ENCODE data around the gene RBM47.

The RBM47 gene

DNA sequence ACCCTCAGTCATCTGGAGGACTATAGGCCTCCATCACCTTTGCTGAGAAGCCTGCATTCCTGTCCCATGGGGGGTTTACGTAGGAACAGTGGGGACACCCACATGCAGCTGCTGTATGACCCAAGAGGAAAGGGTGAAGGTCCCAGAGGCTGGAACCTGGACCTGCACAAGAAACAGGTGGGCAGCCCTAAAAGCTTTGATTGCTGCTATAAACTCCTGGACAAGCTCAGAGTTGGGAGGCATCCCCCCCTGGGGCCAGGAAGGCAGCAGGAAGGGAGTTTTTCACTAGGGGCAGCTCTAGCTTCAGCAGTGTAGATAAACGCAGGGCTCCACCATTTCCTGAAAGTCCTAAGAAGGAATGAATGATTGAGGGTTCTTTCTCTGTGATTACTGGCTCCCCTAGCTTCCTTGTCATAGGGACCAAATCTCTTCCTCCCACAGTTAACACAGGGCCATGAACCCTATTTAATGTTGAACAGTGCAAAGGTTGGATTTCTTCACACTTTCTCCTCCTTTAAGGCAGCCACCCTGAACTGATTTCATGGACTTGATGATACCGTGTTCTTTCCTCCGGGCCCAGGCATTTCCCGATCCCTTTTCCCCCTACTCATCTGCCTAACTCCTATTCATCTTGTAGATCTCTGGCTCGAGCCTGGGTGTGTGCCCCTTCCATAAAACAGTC is 210.3 kb downstream of the RBM47 start:
- Histone ChIP-seq H3K27me3 (ENCODE audit: control insufficient read depth in 3 of 3, insufficient read depth in 3 of 3, low read depth in 1 of 3, low read length in 3 of 3) (no peaks in the 10 kb centered on the region), H3K27ac (replicated peaks; ENCODE audit: low read length) (no peak overlapping the region), H3K4me2 (ENCODE audit: insufficient read depth, low read length, poor library complexity, severe bottlenecking) (no peak overlapping the region), H3K9ac (ENCODE audit: low read depth, low read length, poor library complexity) (no peak overlapping the region), H2BK15ac (ENCODE audit: low read length) (no peak overlapping the region), H4K8ac (ENCODE audit: low read depth, low read length) (no peak overlapping the region), H3K9me3 (replicated peaks in 1 of 2; ENCODE audit: control insufficient read depth in 2 of 2, insufficient read depth in 1 of 2, low read depth in 1 of 2, low read length in 2 of 2) (peaks cover 0 to 6% of the 10 kb centered on the region in 2 donors), H3K36me3 (replicated peaks in 1 of 2; ENCODE audit: control insufficient read depth in 2 of 2, insufficient read depth in 2 of 2, low read length in 2 of 2) (no peaks in the 10 kb centered on the region), H3K14ac (ENCODE audit: low read length) (no peak overlapping the region), H2AK5ac (ENCODE audit: low read depth, low read length) (no peak overlapping the region), H2BK5ac (ENCODE audit: low read length) (no peak overlapping the region), H3K23ac (ENCODE audit: low read depth, low read length, poor library complexity) (no peak overlapping the region), H2BK12ac (ENCODE audit: low read length) (no peak overlapping the region), H3K79me1 (ENCODE audit: low read depth, low read length) (no peaks in the 10 kb centered on the region), H4K91ac (ENCODE audit: low read depth, low read length, poor library complexity) (no peak overlapping the region), H3K4ac (ENCODE audit: low read length) (no peak overlapping the region), H3K4me1 (ENCODE audit: control insufficient read depth in 2 of 2, insufficient read depth in 1 of 2, low read depth in 1 of 2, low read length in 2 of 2) (no peaks in the 10 kb centered on the region), H3K4me3 (ENCODE audit: low read length in 2 of 2) (no peak overlapping the region), H2AFZ (ENCODE audit: low read length) (no peak overlapping the region), H3K18ac (ENCODE audit: low read length) (peak overlapping the region; percentile 23), H2BK120ac (ENCODE audit: low read depth, low read length) (no peak overlapping the region)
- DNase-seq (ENCODE audit: low spot score): no peak
- no CpG with 5 or more reads among the region's 6 CpGs for WGBS, 2 donors (ENCODE audit: extremely low coverage in 2 of 2, insufficient read length in 2 of 2, insufficient replicate concordance in 1 of 2)

DNA sequence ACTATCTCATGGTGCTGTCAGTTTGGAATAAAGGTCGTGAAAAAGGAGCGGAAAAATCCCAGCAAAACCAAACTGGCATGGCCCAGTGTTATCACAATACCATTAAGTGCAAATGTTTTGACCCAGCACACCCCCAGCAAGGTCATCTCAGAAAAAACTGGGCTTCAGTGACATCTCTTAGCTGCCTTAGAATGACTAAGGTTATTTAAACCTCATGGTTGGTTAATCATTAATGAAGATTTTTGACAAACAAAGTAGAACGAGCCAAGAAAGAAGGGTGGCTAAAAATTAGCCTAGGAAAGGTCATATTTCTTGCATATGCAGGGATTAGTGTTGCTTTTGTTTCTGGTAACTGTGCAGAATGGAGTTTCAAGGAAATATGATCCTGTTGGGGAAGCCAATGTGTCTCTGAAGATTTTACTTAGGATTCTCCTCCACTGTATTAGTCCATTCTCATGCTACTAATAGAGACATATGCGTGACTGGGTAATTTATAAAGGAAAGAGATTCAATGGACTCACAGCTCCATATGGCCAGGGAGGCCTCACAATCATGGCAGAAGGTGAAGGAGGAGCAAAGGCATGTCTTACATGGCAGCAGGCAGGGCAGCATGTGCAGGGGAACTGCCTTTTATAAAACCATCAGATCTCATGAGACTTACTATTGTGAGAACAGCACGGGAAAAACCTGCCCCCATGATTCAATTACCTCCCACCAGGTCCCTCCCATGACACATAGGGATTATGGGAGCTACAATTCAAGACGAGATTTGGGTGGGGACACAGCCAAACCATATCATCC is 211.0 kb downstream of the RBM47 start:
- Histone ChIP-seq H3K9me3 (replicated peaks in 1 of 2; ENCODE audit: control insufficient read depth in 2 of 2, insufficient read depth in 1 of 2, low read depth in 1 of 2, low read length in 2 of 2) (peaks cover 0 to 6% of the 10 kb centered on the region in 2 donors), H3K79me1 (ENCODE audit: low read depth, low read length) (no peaks in the 10 kb centered on the region), H2BK12ac (ENCODE audit: low read length) (no peak overlapping the region), H2BK15ac (ENCODE audit: low read length) (no peak overlapping the region), H3K4me1 (ENCODE audit: control insufficient read depth in 2 of 2, insufficient read depth in 1 of 2, low read depth in 1 of 2, low read length in 2 of 2) (no peaks in the 10 kb centered on the region), H3K27ac (replicated peaks; ENCODE audit: low read length) (no peak overlapping the region), H2AFZ (ENCODE audit: low read length) (no peak overlapping the region), H3K14ac (ENCODE audit: low read length) (no peak overlapping the region), H3K4me3 (ENCODE audit: low read length in 2 of 2) (no peak overlapping the region), H4K8ac (ENCODE audit: low read depth, low read length) (no peak overlapping the region), H2AK5ac (ENCODE audit: low read depth, low read length) (no peak overlapping the region), H3K4me2 (ENCODE audit: insufficient read depth, low read length, poor library complexity, severe bottlenecking) (no peak overlapping the region), H3K9ac (ENCODE audit: low read depth, low read length, poor library complexity) (no peak overlapping the region), H4K91ac (ENCODE audit: low read depth, low read length, poor library complexity) (no peak overlapping the region), H3K36me3 (replicated peaks in 1 of 2; ENCODE audit: control insufficient read depth in 2 of 2, insufficient read depth in 2 of 2, low read length in 2 of 2) (no peaks in the 10 kb centered on the region), H2BK120ac (ENCODE audit: low read depth, low read length) (no peak overlapping the region), H2BK5ac (ENCODE audit: low read length) (no peak overlapping the region), H3K23ac (ENCODE audit: low read depth, low read length, poor library complexity) (no peak overlapping the region), H3K4ac (ENCODE audit: low read length) (no peak overlapping the region), H3K27me3 (ENCODE audit: control insufficient read depth in 3 of 3, insufficient read depth in 3 of 3, low read depth in 1 of 3, low read length in 3 of 3) (no peaks in the 10 kb centered on the region), H3K18ac (ENCODE audit: low read length) (no peak overlapping the region)
- WGBS, 2 donors (ENCODE audit: extremely low coverage in 2 of 2, insufficient read length in 2 of 2, insufficient replicate concordance in 1 of 2): no CpG with 5 or more reads among the region's 6 CpGs
- DNase-seq (ENCODE audit: low spot score): no peak

DNA sequence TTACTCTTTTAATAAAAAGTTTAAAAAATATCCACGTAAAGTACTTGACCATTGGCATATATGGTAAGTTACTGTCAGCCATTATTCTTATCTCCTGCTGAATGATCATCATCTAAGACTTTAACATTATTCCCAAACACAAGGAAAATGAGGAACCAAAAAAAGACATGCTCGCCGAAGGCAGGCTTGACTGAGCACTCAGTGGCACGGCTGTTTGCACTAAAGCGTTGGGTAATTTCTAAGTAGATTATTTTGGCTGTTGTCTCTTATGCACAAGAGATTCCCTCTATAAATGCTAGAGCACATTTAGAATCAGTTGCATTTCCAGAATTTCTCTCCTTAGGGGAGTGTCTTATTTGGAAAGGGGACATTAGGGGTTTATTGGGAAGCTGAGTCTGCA is 211.7 kb downstream of the RBM47 start:
- H3K4me1 ChIP-seq (ENCODE audit: control insufficient read depth in 2 of 2, insufficient read depth in 1 of 2, low read depth in 1 of 2, low read length in 2 of 2): no peaks in the 10 kb centered on the region
- no peak overlapping the region for H3K4me2 ChIP-seq (ENCODE audit: insufficient read depth, low read length, poor library complexity, severe bottlenecking)
- no peak overlapping the region for H2AFZ ChIP-seq (ENCODE audit: low read length)
- H3K23ac ChIP-seq (ENCODE audit: low read depth, low read length, poor library complexity): no peak overlapping the region
- no peaks in the 10 kb centered on the region for H3K79me1 ChIP-seq (ENCODE audit: low read depth, low read length)
- H3K9me3 ChIP-seq (replicated peaks in 1 of 2; ENCODE audit: control insufficient read depth in 2 of 2, insufficient read depth in 1 of 2, low read depth in 1 of 2, low read length in 2 of 2): peaks cover 0 to 6% of the 10 kb centered on the region in 2 donors
- H2BK12ac ChIP-seq (ENCODE audit: low read length): no peak overlapping the region
- H3K27ac ChIP-seq (replicated peaks; ENCODE audit: low read length): no peak overlapping the region
- no peak for DNase-seq (ENCODE audit: low spot score)
- no peaks in the 10 kb centered on the region for H3K36me3 ChIP-seq (replicated peaks in 1 of 2; ENCODE audit: control insufficient read depth in 2 of 2, insufficient read depth in 2 of 2, low read length in 2 of 2)
- WGBS, 2 donors (ENCODE audit: extremely low coverage in 2 of 2, insufficient read length in 2 of 2, insufficient replicate concordance in 1 of 2): no CpG with 5 or more reads among the region's 5 CpGs
- no peak overlapping the region for H2BK5ac ChIP-seq (ENCODE audit: low read length)
- H3K18ac ChIP-seq (ENCODE audit: low read length): no peak overlapping the region
- H4K91ac ChIP-seq (ENCODE audit: low read depth, low read length, poor library complexity): no peak overlapping the region
- no peak overlapping the region for H3K4me3 ChIP-seq (ENCODE audit: low read length in 2 of 2)
- H3K14ac ChIP-seq (ENCODE audit: low read length): no peak overlapping the region
- H2AK5ac ChIP-seq (ENCODE audit: low read depth, low read length): no peak overlapping the region
- no peak overlapping the region for H3K4ac ChIP-seq (ENCODE audit: low read length)
- H2BK120ac ChIP-seq (ENCODE audit: low read depth, low read length): no peak overlapping the region
- H4K8ac ChIP-seq (ENCODE audit: low read depth, low read length): no peak overlapping the region
- no peaks in the 10 kb centered on the region for H3K27me3 ChIP-seq (ENCODE audit: control insufficient read depth in 3 of 3, insufficient read depth in 3 of 3, low read depth in 1 of 3, low read length in 3 of 3)
- H3K9ac ChIP-seq (ENCODE audit: low read depth, low read length, poor library complexity): no peak overlapping the region
- H2BK15ac ChIP-seq (ENCODE audit: low read length): no peak overlapping the region

- H2AFZ ChIP-seq (ENCODE audit: low read length): no peak overlapping the region
- H2AK5ac ChIP-seq (ENCODE audit: low read depth, low read length): no peak overlapping the region
- H3K4ac ChIP-seq (ENCODE audit: low read length): no peak overlapping the region
- no peaks in the 10 kb centered on the region for H3K27me3 ChIP-seq (ENCODE audit: control insufficient read depth in 3 of 3, insufficient read depth in 3 of 3, low read depth in 1 of 3, low read length in 3 of 3)
- no peak overlapping the region for H3K4me3 ChIP-seq (ENCODE audit: low read length in 2 of 2)
- no peak overlapping the region for H2BK5ac ChIP-seq (ENCODE audit: low read length)
- H3K27ac ChIP-seq (replicated peaks; ENCODE audit: low read length): no peak overlapping the region
- peaks cover 0 to 8% of the 10 kb centered on the region in 2 donors for H3K9me3 ChIP-seq (replicated peaks in 1 of 2; ENCODE audit: control insufficient read depth in 2 of 2, insufficient read depth in 1 of 2, low read depth in 1 of 2, low read length in 2 of 2)
- H3K14ac ChIP-seq (ENCODE audit: low read length): no peak overlapping the region
- H2BK120ac ChIP-seq (ENCODE audit: low read depth, low read length): no peak overlapping the region
- no peak overlapping the region for H3K4me2 ChIP-seq (ENCODE audit: insufficient read depth, low read length, poor library complexity, severe bottlenecking)
- H3K18ac ChIP-seq (ENCODE audit: low read length): no peak overlapping the region
- H2BK12ac ChIP-seq (ENCODE audit: low read length): no peak overlapping the region
- whole genome bisulfite sequencing, 2 donors (ENCODE audit: extremely low coverage in 2 of 2, insufficient read length in 2 of 2, insufficient replicate concordance in 1 of 2): no CpG with 5 or more reads among the region's 3 CpGs
- H3K9ac ChIP-seq (ENCODE audit: low read depth, low read length, poor library complexity): no peak overlapping the region
- no peaks in the 10 kb centered on the region for H3K79me1 ChIP-seq (ENCODE audit: low read depth, low read length)
- H2BK15ac ChIP-seq (ENCODE audit: low read length): no peak overlapping the region
- H3K4me1 ChIP-seq (ENCODE audit: control insufficient read depth in 2 of 2, insufficient read depth in 1 of 2, low read depth in 1 of 2, low read length in 2 of 2): no peaks in the 10 kb centered on the region
- no peaks in the 10 kb centered on the region for H3K36me3 ChIP-seq (replicated peaks in 1 of 2; ENCODE audit: control insufficient read depth in 2 of 2, insufficient read depth in 2 of 2, low read length in 2 of 2)
- no peak overlapping the region for H3K23ac ChIP-seq (ENCODE audit: low read depth, low read length, poor library complexity)
- H4K8ac ChIP-seq (ENCODE audit: low read depth, low read length): no peak overlapping the region
- H4K91ac ChIP-seq (ENCODE audit: low read depth, low read length, poor library complexity): no peak overlapping the region
- DNase-seq (ENCODE audit: low spot score): no peak
Observed at GRCh38 chr4:40414673-40415072, 215.0 kb downstream of the RBM47 start.

All from neuronal stem cell (in vitro differentiated cells).